HEK293T (cell line): Measurements from ENCODE around the gene JADE3.
"Not testable (repeated sequence)": the region's sequence is repeated elsewhere in the genome, so short reads cannot be mapped to it uniquely, and the experiment has no call there.

Experiments
- CTCF ChIA-PET: fragments of 350-600 bp; formaldehyde crosslinking; extraction: SDS; loops from one replicate; lab custom pipeline; 2021; ENCODE audit warnings: antibody characterized with exemption, inconsistent platforms; lab: Yijun Ruan, JAX
- POLR2A ChIA-PET: fragments of 350-600 bp; formaldehyde crosslinking; extraction: SDS; loops from one replicate; lab custom pipeline; 2020; ENCODE audit warnings: antibody characterized with exemption, inconsistent platforms; lab: Yijun Ruan, JAX
- DNase-seq: peaks from one replicate; pipeline ENCODE4 v3.0.0; 2012; ENCODE audit warnings: mixed read lengths; ENCODE audit errors: extremely low spot score
- ARNT ChIP-seq: fragments of 450-650 bp; IDR thresholded peaks from 2 replicates; pipeline ENCODE4 v1.6.1; 2017; ENCODE audit warnings: mild to moderate bottlenecking
- BHLHE40 ChIP-seq: fragments of 450-650 bp; IDR thresholded peaks from 2 replicates; pipeline ENCODE4 v1.6.1; 2016; ENCODE audit warnings: mild to moderate bottlenecking, moderate library complexity, borderline replicate concordance
- CTBP1 ChIP-seq: fragments of 450-650 bp; IDR thresholded peaks from 2 replicates; pipeline ENCODE4 v1.6.1; 2016; ENCODE audit warnings: borderline replicate concordance
- ELF4 ChIP-seq: fragments of 450-650 bp; IDR thresholded peaks from 2 replicates; pipeline ENCODE4 v1.6.1; 2017; ENCODE audit warnings: antibody characterized with exemption
- FOXA1 ChIP-seq: fragments of 450-650 bp; IDR thresholded peaks from 2 replicates; pipeline ENCODE4 v1.6.1; 2016; ENCODE audit warnings: mild to moderate bottlenecking
- FOXK2 ChIP-seq: fragments of 450-650 bp; IDR thresholded peaks from 2 replicates; pipeline ENCODE4 v1.6.1; 2016; ENCODE audit warnings: mild to moderate bottlenecking
- FOXM1 ChIP-seq: fragments of 450-650 bp; IDR thresholded peaks from 2 replicates; pipeline ENCODE4 v1.6.1; 2017; ENCODE audit warnings: mild to moderate bottlenecking, borderline replicate concordance
- HDGF ChIP-seq: fragments of 450-650 bp; IDR thresholded peaks from 2 replicates; pipeline ENCODE4 v1.6.1; 2017; ENCODE audit warnings: antibody characterized with exemption, borderline replicate concordance
- L3MBTL2 ChIP-seq: fragments of 450-650 bp; conservative IDR thresholded peaks from 2 replicates; pipeline ENCODE4 v1.6.1; 2016; ENCODE audit warnings: mild to moderate bottlenecking
- LEF1 ChIP-seq: fragments of 450-650 bp; IDR thresholded peaks from 2 replicates; pipeline ENCODE4 v1.6.1; 2017; ENCODE audit warnings: mild to moderate bottlenecking, borderline replicate concordance
- NFRKB ChIP-seq: fragments of 450-650 bp; IDR thresholded peaks from 2 replicates; pipeline ENCODE4 v1.6.1; 2016; ENCODE audit warnings: mild to moderate bottlenecking, moderate library complexity
- SP1 ChIP-seq: fragments of 450-650 bp; IDR thresholded peaks from 2 replicates; pipeline ENCODE4 v1.6.1; 2017
- SUZ12 ChIP-seq: fragments of 450-650 bp; IDR thresholded peaks from 2 replicates; pipeline ENCODE4 v1.6.1; 2016; ENCODE audit warnings: mild to moderate bottlenecking
- TARDBP ChIP-seq: fragments of 450-650 bp; IDR thresholded peaks from 2 replicates; pipeline ENCODE4 v1.6.1; 2016
- ZNF384 ChIP-seq: fragments of 450-650 bp; IDR thresholded peaks from 2 replicates; pipeline ENCODE4 v1.6.1; 2016
- TF ChIP-seq, protein P1 (sequence below): fragments of 450-650 bp; IDR thresholded peaks from 2 replicates; pipeline ENCODE4 v1.6.1; 2016

Gene JADE3

GRCh38 chrX:46941341-46941740 is 29.1 kb downstream of the JADE3 start:
- CTCF ChIA-PET = no interaction called here
- TF ChIP-seq HDGF = no peak
- TF ChIP-seq BHLHE40 = no peak
- TF ChIP-seq, protein P1, sequence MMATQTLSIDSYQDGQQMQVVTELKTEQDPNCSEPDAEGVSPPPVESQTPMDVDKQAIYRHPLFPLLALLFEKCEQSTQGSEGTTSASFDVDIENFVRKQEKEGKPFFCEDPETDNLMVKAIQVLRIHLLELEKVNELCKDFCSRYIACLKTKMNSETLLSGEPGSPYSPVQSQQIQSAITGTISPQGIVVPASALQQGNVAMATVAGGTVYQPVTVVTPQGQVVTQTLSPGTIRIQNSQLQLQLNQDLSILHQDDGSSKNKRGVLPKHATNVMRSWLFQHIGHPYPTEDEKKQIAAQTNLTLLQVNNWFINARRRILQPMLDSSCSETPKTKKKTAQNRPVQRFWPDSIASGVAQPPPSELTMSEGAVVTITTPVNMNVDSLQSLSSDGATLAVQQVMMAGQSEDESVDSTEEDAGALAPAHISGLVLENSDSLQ = no peak
- no peak for TF ChIP-seq ELF4
- no peak for DNase-seq
- POLR2A ChIA-PET = no interaction called here

DNA sequence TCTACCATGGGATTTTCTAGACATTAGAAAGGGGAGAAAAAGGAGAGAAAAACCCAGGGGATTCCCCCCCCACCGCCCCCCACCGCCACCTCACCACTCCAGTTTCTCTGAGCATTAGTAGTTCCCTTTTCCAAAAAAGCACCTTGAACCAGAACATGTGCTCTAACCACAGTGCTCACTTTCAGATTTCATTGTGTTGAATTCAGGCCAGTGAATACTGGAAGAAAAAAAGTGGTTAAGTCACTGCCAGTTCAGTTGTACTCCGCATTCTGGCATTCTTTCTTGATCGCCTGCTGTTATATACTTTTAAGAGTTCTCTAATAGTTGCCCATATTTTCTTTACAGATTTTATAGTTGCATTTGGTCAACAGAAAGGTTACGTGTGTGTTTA is 40.9 kb downstream of the JADE3 start:
- DNase-seq = no peak
- ChIA-PET POLR2A (no interaction called here), CTCF (no interaction called here)
- no peak for TF ChIP-seq ELF4
- TF ChIP-seq CTBP1 = no peak
- no peak for TF ChIP-seq FOXK2

DNA sequence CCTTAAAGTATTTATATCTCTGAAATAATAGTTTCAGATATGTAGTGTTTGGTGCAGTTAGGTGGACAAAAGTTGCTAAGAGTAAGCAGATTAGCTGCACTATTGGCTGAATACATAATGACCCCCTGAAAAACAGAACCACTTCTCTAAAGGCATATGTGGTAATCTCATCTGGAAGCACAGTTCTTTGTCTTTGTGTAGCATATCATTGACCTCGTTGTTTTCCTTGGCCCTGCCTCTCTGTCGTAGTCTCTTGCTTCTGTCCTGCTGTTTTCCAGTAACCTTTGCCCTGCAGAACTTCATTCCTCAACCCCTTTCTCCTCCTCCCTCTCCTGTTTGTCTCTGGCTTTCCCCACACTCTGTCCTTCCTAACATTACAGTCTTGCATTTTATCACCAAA is 41.4 kb downstream of the JADE3 start:
- POLR2A ChIA-PET = no interaction called here
- CTCF ChIA-PET = no interaction called here
- TF ChIP-seq FOXM1 (no peak), CTBP1 (0 out of 2 replicates have a peak, but pooled peaks have one; percentile 12), FOXK2 (no peak), L3MBTL2 (no peak), SP1 (no peak)
- no peak for DNase-seq

DNA sequence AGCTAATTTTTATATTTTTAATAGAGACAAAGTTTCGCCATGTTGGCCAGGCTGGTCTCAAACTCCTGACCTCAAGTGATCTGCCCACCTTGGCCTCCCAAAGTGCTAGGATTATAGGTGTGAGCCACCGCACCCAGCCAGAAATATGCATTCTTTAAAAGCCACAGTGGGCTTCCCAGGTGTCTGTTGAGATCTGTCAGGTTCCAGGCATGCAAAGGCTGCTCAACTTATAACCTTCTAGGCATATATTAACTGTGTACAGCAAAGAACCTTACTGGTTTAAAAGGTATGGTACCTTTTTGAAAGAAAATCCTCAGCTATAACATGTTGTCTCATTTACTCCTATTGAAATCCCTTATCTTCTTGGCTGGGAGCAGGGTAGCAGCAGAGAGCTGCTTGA is 42.5 kb downstream of the JADE3 start:
- ChIA-PET POLR2A (no interaction called here), CTCF (no interaction called here)
- TF ChIP-seq BHLHE40 (no peak), L3MBTL2 (no peak), FOXK2 (no peak), NFRKB (no peak), ZNF384 (no peak), ARNT (no peak), SUZ12 (no peak), CTBP1 (no peak), HDGF (no peak), SP1 (no peak), LEF1 (no peak)
- no peak for DNase-seq

DNA sequence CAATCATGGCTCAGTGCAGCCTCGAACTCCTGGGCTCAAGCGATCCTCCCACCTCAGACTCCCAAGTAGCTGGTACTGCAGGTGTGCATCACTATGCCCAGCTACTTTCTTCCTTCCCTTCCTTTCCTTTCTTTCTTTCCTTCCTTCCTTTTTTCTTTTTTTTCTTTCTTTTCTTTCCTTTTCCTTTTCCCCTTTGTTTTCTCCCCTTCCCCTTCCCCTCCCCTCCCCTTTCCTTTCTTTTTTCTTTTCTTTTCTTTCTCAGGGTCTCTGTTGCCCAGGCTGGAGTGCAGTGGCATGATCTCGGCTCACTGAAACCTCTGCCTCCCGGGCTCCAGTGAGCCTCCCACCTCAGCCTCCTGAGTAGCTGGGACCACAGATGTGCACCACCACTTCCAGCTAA is 44.4 kb downstream of the JADE3 start:
- DNase-seq, POLR2A ChIA-PET: not testable (repeated sequence)
- CTCF ChIA-PET = interaction anchor here (0.7 kb wide), 1 partner anchor 81 kb away, joined by 3 read pairs; no protein-coding TSS in a partner anchor

DNA sequence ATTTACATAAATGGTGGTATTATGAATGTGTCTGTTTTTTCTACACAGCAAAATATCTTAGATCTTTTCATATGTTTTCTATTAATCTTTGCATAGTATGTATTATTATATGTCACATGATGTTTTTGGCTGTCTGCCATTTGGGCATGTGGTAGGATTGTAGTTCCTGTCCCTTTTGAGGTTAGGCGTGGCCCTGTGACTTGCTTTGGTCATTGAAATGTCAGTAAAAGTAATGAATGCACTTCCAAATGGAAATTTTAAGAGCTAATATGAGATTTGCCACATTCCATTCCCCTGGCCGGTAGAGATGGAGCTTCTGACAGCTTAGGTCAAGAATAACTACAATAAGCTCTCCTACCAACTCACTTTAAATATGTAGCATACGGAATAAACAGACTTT is 45.1 kb downstream of the JADE3 start:
- DNase-seq = no peak
- TF ChIP-seq FOXM1 (no peak), ELF4 (no peak), LEF1 (no peak)
- ChIA-PET POLR2A (no interaction called here), CTCF (interaction anchor here (0.7 kb wide), 1 partner anchor 82 kb away, joined by 3 read pairs; no protein-coding TSS in a partner anchor)

GRCh38 chrX:46959101-46959500 is 46.9 kb downstream of the JADE3 start:
- ChIA-PET CTCF (no interaction called here), POLR2A (no interaction called here)

GRCh38 chrX:46959985-46960700 is 47.9 kb downstream of the JADE3 start:
- POLR2A ChIA-PET = no interaction called here

More at GRCh38 chrX:46959101-46959500, 46.9 kb downstream of the JADE3 start:
- no peak for TF ChIP-seq FOXA1
- TF ChIP-seq, protein P1 = no peak
- no peak for TF ChIP-seq FOXM1
- no peak for TF ChIP-seq SP1
- no peak for DNase-seq

More at GRCh38 chrX:46959985-46960700, 47.9 kb downstream of the JADE3 start:
- no peak for DNase-seq
- TF ChIP-seq BHLHE40 = no peak
- TF ChIP-seq TARDBP = no peak
- TF ChIP-seq LEF1 = no peak
- TF ChIP-seq ARNT = no peak
- no peak for TF ChIP-seq ZNF384
- TF ChIP-seq CTBP1 = no peak
- no peak for TF ChIP-seq FOXK2
- CTCF ChIA-PET = no interaction called here
